IMR-90 (cell line): ENCODE results near the gene PNMA8A. TPM values are rescaled to one million over a fixed set of nuclear protein-coding genes. Genes with fewer than 3 reads are reported as not detected.
A peak's percentile ranks its signal among the peaks of the same experiment; 100 is the strongest.

Experiments used
- ATAC-seq: fragments of 200-7000 bp; cut with Tn5 transposase; 2 replicates; pipeline ENCODE4 v1.9.1; 2020; ENCODE audit warnings: low read depth, mild to moderate bottlenecking, moderate library complexity
- Bru-seq: library from RNA; stranded (reverse); fragments of 400-500 nt; gene quantifications from one replicate; lab custom pipeline; 2021; lab: Mats Ljungman, UMichigan
- BruChase-seq, 2 experiments: library from RNA; stranded (reverse); fragments of 400-500 nt; gene quantifications; one replicate each; lab custom pipeline; 2021; lab: Mats Ljungman, UMichigan
- BruUV-seq: library from RNA; stranded (reverse); fragments of 400-500 nt; replicated peaks from 2 replicates; lab custom pipeline; 2021; lab: Mats Ljungman, UMichigan
- CTCF ChIA-PET: fragments of 300-600 bp; formaldehyde crosslinking; extraction: SDS; loops from one replicate; lab custom pipeline; 2021; ENCODE audit warnings: antibody characterized with exemption; lab: Yijun Ruan, JAX
- POLR2A ChIA-PET: fragments of 300-600 bp; sonication (Branson Sonifier 250); formaldehyde crosslinking; loops from one replicate; lab custom pipeline; 2022; ENCODE audit warnings: antibody characterized with exemption; ENCODE audit not compliant: unreplicated experiment; lab: Charles Lee
- DNase-seq: peaks from one replicate; pipeline ENCODE4 v3.0.0; 2013
- H2AFZ ChIP-seq: replicated peaks from 2 replicates; pipeline ENCODE3; 2013; ENCODE audit warnings: low read length, mild to moderate bottlenecking; ENCODE audit not compliant: poor library complexity
- H2AK5ac ChIP-seq: 2 replicates; pipeline ENCODE4 v1.6.1; 2013; ENCODE audit warnings: low read depth, low read length, inconsistent platforms
- H2AK9ac ChIP-seq: replicated peaks from 2 replicates; pipeline ENCODE3; 2013; ENCODE audit warnings: mild to moderate bottlenecking, low read depth, low read length, moderate library complexity; ENCODE audit not compliant: poor library complexity
- H2BK120ac ChIP-seq: 2 replicates; pipeline ENCODE4 v1.6.1; 2013; ENCODE audit warnings: low read depth, low read length, inconsistent platforms
- H2BK15ac ChIP-seq: 3 replicates; pipeline ENCODE4 v1.6.1; 2013; ENCODE audit warnings: low read depth, low read length, inconsistent platforms
- H2BK20ac ChIP-seq: 2 replicates; pipeline ENCODE4 v1.6.1; 2013; ENCODE audit warnings: low read depth, mild to moderate bottlenecking, inconsistent platforms, low read length, moderate library complexity
- H2BK5ac ChIP-seq: 2 replicates; pipeline ENCODE4 v1.6.1; 2013; ENCODE audit warnings: mild to moderate bottlenecking, low read depth, low read length, inconsistent platforms; ENCODE audit not compliant: poor library complexity, severe bottlenecking
- H3K14ac ChIP-seq: replicated peaks from 2 replicates; pipeline ENCODE4 v1.6.1; 2013; ENCODE audit warnings: low read depth, low read length, inconsistent platforms
- H3K18ac ChIP-seq: 2 replicates; pipeline ENCODE4 v1.6.1; 2013; ENCODE audit warnings: low read depth, low read length, control low read depth
- H3K23ac ChIP-seq: 2 replicates; pipeline ENCODE4 v1.6.1; 2013; ENCODE audit warnings: low read depth, low read length, inconsistent platforms
- H3K27ac ChIP-seq: 2 replicates; pipeline ENCODE4 v1.5.1; 2013; ENCODE audit warnings: mild to moderate bottlenecking, control low read depth, low read length; ENCODE audit not compliant: insufficient read depth
- H3K27me3 ChIP-seq: 2 replicates; pipeline ENCODE4 v1.6.1; 2013; ENCODE audit warnings: low read length; ENCODE audit not compliant: control insufficient read depth, insufficient read depth
- H3K36me3 ChIP-seq: 2 replicates; pipeline ENCODE4 v1.6.1; 2013; ENCODE audit warnings: low read length, mixed read lengths; ENCODE audit not compliant: control insufficient read depth, insufficient read depth
- H3K4ac ChIP-seq: 2 replicates; pipeline ENCODE4 v1.6.1; 2013; ENCODE audit warnings: low read depth, low read length, inconsistent platforms
- H3K4me1 ChIP-seq: 2 replicates; pipeline ENCODE4 v1.6.1; 2013; ENCODE audit warnings: low read length, mixed read lengths; ENCODE audit not compliant: control insufficient read depth, insufficient read depth
- H3K4me2 ChIP-seq: 2 replicates; pipeline ENCODE4 v1.6.1; 2013; ENCODE audit warnings: low read depth, mild to moderate bottlenecking, control low read depth, low read length, moderate library complexity
- H3K4me3 ChIP-seq: 2 replicates; pipeline ENCODE4 v1.5.1; 2013; ENCODE audit warnings: low read depth, mild to moderate bottlenecking, control low read depth, low read length, moderate library complexity; ENCODE audit not compliant: insufficient read depth
- H3K56ac ChIP-seq: 2 replicates; pipeline ENCODE4 v1.6.1; 2013; ENCODE audit warnings: low read length, inconsistent platforms; ENCODE audit not compliant: insufficient read depth; ENCODE audit errors: extremely low read depth
- H3K79me1 ChIP-seq, 2 experiments: 2 replicates each; pipeline ENCODE4 v1.6.1; 2013; ENCODE audit warnings: low read length in 2 of 2, inconsistent platforms in 1 of 2, low read depth in 1 of 2
- H3K9ac ChIP-seq: 2 replicates; pipeline ENCODE4 v1.6.1; 2013; ENCODE audit warnings: low read depth, low read length, control low read depth
- H3K9me1 ChIP-seq: 2 replicates; pipeline ENCODE4 v1.6.1; 2013; ENCODE audit warnings: low read length, inconsistent platforms; ENCODE audit not compliant: insufficient read depth
- H3K9me3 ChIP-seq: 2 replicates; pipeline ENCODE4 v1.6.1; 2013; ENCODE audit warnings: low read length; ENCODE audit not compliant: control insufficient read depth, insufficient read depth
- H4K20me1 ChIP-seq: 2 replicates; pipeline ENCODE4 v1.6.1; 2013; ENCODE audit warnings: low read length, inconsistent platforms; ENCODE audit not compliant: insufficient read depth
- H4K5ac ChIP-seq: 2 replicates; pipeline ENCODE4 v1.6.1; 2013; ENCODE audit warnings: mild to moderate bottlenecking, low read depth, low read length, control low read depth
- H4K8ac ChIP-seq, 2 experiments: 2 replicates each; pipeline ENCODE4 v1.6.1; 2013; ENCODE audit warnings: low read depth in 2 of 2, low read length in 2 of 2, control low read depth in 1 of 2, inconsistent platforms in 1 of 2
- H4K91ac ChIP-seq: 2 replicates; pipeline ENCODE4 v1.6.1; 2013; ENCODE audit warnings: low read depth, low read length, inconsistent platforms; ENCODE audit not compliant: insufficient read depth
- CTCF ChIP-seq: conservative IDR thresholded peaks from 2 replicates; pipeline ENCODE4 v1.5.1; 2012; ENCODE audit warnings: mild to moderate bottlenecking, low read depth, low read length, improper control_type of control experiment
- NFE2L2 ChIP-seq: fragments of 150-350 bp; IDR thresholded peaks from 2 replicates; pipeline ENCODE4 v1.6.1; 2016; ENCODE audit warnings: low read depth, mild to moderate bottlenecking, low read length
- SMC3 ChIP-seq: fragments of 150-350 bp; IDR thresholded peaks from 2 replicates; pipeline ENCODE4 v1.6.1; 2016; ENCODE audit warnings: low read depth, mild to moderate bottlenecking, antibody characterized with exemption, low read length, moderate library complexity
- USF2 ChIP-seq: fragments of 150-350 bp; IDR thresholded peaks from 2 replicates; pipeline ENCODE4 v1.6.1; 2017; ENCODE audit warnings: mild to moderate bottlenecking, antibody characterized with exemption, low read length, low read depth
- WGBS, 2 experiments: methylation state at CpG; one replicate each; pipeline versions ENCODE4 v1.1.5 to v1.1.7; 2013; ENCODE audit warnings: missing lambda C conversion rate in 2 of 2; ENCODE audit not compliant: insufficient read length in 1 of 2; ENCODE audit errors: extremely low coverage in 2 of 2; 5-methylcytosine and 5-hydroxymethylcytosine counted together
- dilution Hi-C: fragments of 300-500 bp; cut with HindIII; formaldehyde crosslinking; loops from one replicate; pipeline ENCODE4 v1.14.3; 2018; ENCODE audit warnings: low sequenced_read_pairs; ENCODE audit not compliant: unreplicated experiment
- in situ Hi-C: fragments of 300-500 bp; cut with MboI; formaldehyde crosslinking; loops from 3 replicates; pipeline ENCODE4 v1.14.3; 2019; ENCODE audit warnings: low sequenced_read_pairs, inconsistent platforms, mixed read lengths
- intact Hi-C: fragments of 100-400 bp; cut with micrococcal nuclease; formaldehyde crosslinking; loops from 2 replicates; pipeline ENCODE4 v1.10.0; 2022
- long read RNA-seq: library from polyadenylated mRNA; unstranded; transcript quantifications from one replicate; pipeline ENCODE4 v2.0.0, GENCODE V29; 2021; ENCODE audit not compliant: unreplicated experiment
- polyA plus RNA-seq, 3 experiments: library from polyadenylated mRNA; depleted of rRNA; stranded (reverse); fragments of >200 nt; gene quantifications; 2 replicates each; pipeline ENCODE4 v1.2.3, GENCODE V29; 2012; ENCODE audit warnings: low replicate concordance in 1 of 3
- total RNA-seq: library from RNA; depleted of rRNA; stranded (reverse); fragments of >200 nt; gene quantifications from 2 replicates; pipeline ENCODE4 v1.2.3, GENCODE V29; 2012; rRNA removed

The PNMA8A gene, protein sequence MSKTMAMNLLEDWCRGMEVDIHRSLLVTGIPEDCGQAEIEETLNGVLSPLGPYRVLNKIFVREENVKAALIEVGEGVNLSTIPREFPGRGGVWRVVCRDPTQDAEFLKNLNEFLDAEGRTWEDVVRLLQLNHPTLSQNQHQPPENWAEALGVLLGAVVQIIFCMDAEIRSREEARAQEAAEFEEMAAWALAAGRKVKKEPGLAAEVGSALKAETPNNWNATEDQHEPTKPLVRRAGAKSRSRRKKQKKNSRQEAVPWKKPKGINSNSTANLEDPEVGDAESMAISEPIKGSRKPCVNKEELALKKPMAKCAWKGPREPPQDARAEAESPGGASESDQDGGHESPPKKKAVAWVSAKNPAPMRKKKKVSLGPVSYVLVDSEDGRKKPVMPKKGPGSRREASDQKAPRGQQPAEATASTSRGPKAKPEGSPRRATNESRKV
- total RNA-seq (0.83 and 0.90 TPM in 2 replicates), polyA plus RNA-seq (2012; rRNA removed) (0.73 and 0.77 TPM in 2 replicates), Bru-seq, nascent RNA (percentile 42 among the genes with signal in this experiment), BruChase-seq, experiment 1, labeled RNA remaining after a 6-hour chase (percentile 55 among the genes with signal in this experiment), BruChase-seq, experiment 2, labeled RNA remaining after a 2-hour chase (percentile 46 among the genes with signal in this experiment)
- polyA plus RNA-seq (2012; cell fraction: cytosol; rRNA removed) = 1.5 and 2.5 TPM in 2 replicates
- polyA plus RNA-seq (2012; cell fraction: nucleus; rRNA removed; ENCODE audit: low replicate concordance) = 0.46 and 0.81 TPM in 2 replicates
- long read RNA-seq = 0 reads

GRCh38 chr19:46471116-46471733, at the start of gene PNMA8A:
TSS of gene PNMA8A (minus strand) at chr19:46471563. CDS start at chr19:46471035, 528 bp downstream.
- peak within 1 kb of the TSS; percentile 44; the same call in 1 of the 3 replicates for H2BK15ac ChIP-seq
- peak within 1 kb of the TSS; percentile 33; the same call in 1 of the 2 replicates for H3K23ac ChIP-seq
- POLR2A ChIA-PET = no interaction called here
- H3K9ac ChIP-seq = 0 out of 2 replicates have a peak within 1 kb of the TSS, but pooled peaks have one; percentile 0
- H3K4ac ChIP-seq = peak within 1 kb of the TSS; percentile 11
- no peak within 1 kb of the TSS; the same call in none of the 2 replicates for H2BK20ac ChIP-seq
- H3K4me2 ChIP-seq = peak within 1 kb of the TSS; percentile 40
- H3K27me3 ChIP-seq = no peaks in the 10 kb centered on the region
- intact Hi-C loops (no loop called here), dilution Hi-C loops (no loop called here), in situ Hi-C loops (no loop called here)
- H2BK5ac ChIP-seq = no peak within 1 kb of the TSS
- peak within 1 kb of the TSS; percentile 8; the same call in 1 of the 2 replicates for H2BK120ac ChIP-seq
- H3K9me1 ChIP-seq = peaks cover 15% of the 10 kb centered on the region
- TF ChIP-seq CTCF (no peak), USF2 (peak; percentile 55), NFE2L2 (no peak), SMC3 (no peak)
- peaks cover 10% of the 10 kb centered on the region for H3K4me1 ChIP-seq
- peak; percentile 80 for ATAC-seq
- peak within 1 kb of the TSS; percentile 83 for H2AFZ ChIP-seq
- DNase-seq = peak; percentile 57
- no peak within 1 kb of the TSS; the same call in 1 of the 2 replicates for H3K27ac ChIP-seq
- H2AK9ac ChIP-seq = peak within 1 kb of the TSS; percentile 3
- no peak within 1 kb of the TSS for H4K5ac ChIP-seq
- peak within 1 kb of the TSS; percentile 0 to 17; a peak in 2 of 4 replicates for H4K8ac ChIP-seq
- no TSS peak for BruUV-seq
- H3K18ac ChIP-seq = no peak within 1 kb of the TSS
- H3K9me3 ChIP-seq = no peaks in the 10 kb centered on the region
- 3% methylated on average over 22 of the region's 57 CpGs; no CpG with 5 or more reads in 1 of the 2 experiments for WGBS, 2 experiments
- no peaks in the 10 kb centered on the region for H3K79me1 ChIP-seq
- H3K36me3 ChIP-seq = no peaks in the 10 kb centered on the region
- peak within 1 kb of the TSS; percentile 10; the same call in 1 of the 2 replicates for H4K91ac ChIP-seq
- peak within 1 kb of the TSS; percentile 39; the same call in 1 of the 2 replicates for H2AK5ac ChIP-seq
- peaks cover 2% of the 10 kb centered on the region; the same call in 1 of the 2 replicates for H4K20me1 ChIP-seq
- CTCF ChIA-PET = interaction anchor here (0.5 to 0.6 kb wide), 2 partner anchors 28 to 191 kb away, joined by 3 read pairs; no protein-coding TSS in a partner anchor
- H3K56ac ChIP-seq = no peak within 1 kb of the TSS
- 0 out of 2 replicates have a peak within 1 kb of the TSS, but pooled peaks have one; percentile 21 for H3K14ac ChIP-seq
- H3K4me3 ChIP-seq = peak within 1 kb of the TSS; percentile 1
